HG03196 (cell line): ENCODE data around the gene MCM5.
"Not testable (repeated sequence)": the region's sequence is repeated elsewhere in the genome, so short reads cannot be mapped to it uniquely, and the experiment has no call there.

Experiments used
- ATAC-seq: cut with Tn5 transposase; IDR thresholded peaks from one replicate; pipeline ENCODE4 v1.9.1; 2021; ENCODE audit not compliant: unreplicated experiment

MCM5 gene

GRCh38 chr22:35450824-35451569, 51.1 kb downstream of the MCM5 start:
- no peak for ATAC-seq

- ATAC-seq: no peak
These were observed 51.7 kb downstream of the MCM5 start for GRCh38 chr22:35451592-35451991.

- no peak for ATAC-seq
These were observed 52.4 kb downstream of the MCM5 start for GRCh38 chr22:35452351-35452781.

GRCh38 chr22:35452810-35453743, 53.1 kb downstream of the MCM5 start:
- no peak for ATAC-seq

GRCh38 chr22:35454416-35455054, 54.6 kb downstream of the MCM5 start:
- no peak for ATAC-seq

GRCh38 chr22:35455529-35455928, 55.6 kb downstream of the MCM5 start:
- no peak for ATAC-seq

GRCh38 chr22:35456757-35457156, 56.8 kb downstream of the MCM5 start:
- ATAC-seq: no peak

GRCh38 chr22:35457729-35458546, 58.0 kb downstream of the MCM5 start:
- ATAC-seq: no peak

GRCh38 chr22:35458547-35459422, 58.8 kb downstream of the MCM5 start:
- no peak for ATAC-seq

- ATAC-seq: no peak
These were observed 59.5 kb downstream of the MCM5 start for GRCh38 chr22:35459423-35459894.

GRCh38 chr22:35459976-35460375, 60.0 kb downstream of the MCM5 start:
- not testable (repeated sequence) for ATAC-seq

- no peak for ATAC-seq
These were observed 60.7 kb downstream of the MCM5 start for GRCh38 chr22:35460688-35461087.

GRCh38 chr22:35462498-35463230, 62.7 kb downstream of the MCM5 start:
- ATAC-seq: no peak

GRCh38 chr22:35463231-35463933, 63.4 kb downstream of the MCM5 start:
- ATAC-seq: no peak

- no peak for ATAC-seq
These were observed 64.5 kb downstream of the MCM5 start for GRCh38 chr22:35464399-35464798.

GRCh38 chr22:35465109-35465701, 65.3 kb downstream of the MCM5 start:
- no peak for ATAC-seq

- ATAC-seq: no peak
These were observed 67.9 kb downstream of the MCM5 start for GRCh38 chr22:35467681-35468434.
